WERI-Rb-1 (cell line): Measurements from ENCODE around the gene CAP2.

Source experiments
- DNase-seq: peaks from one replicate; pipeline ENCODE4 v3.0.0-alpha.2; 2020
- H3K27ac ChIP-seq: fragments of 250-450 bp; sonication (Bioruptor Pico); 2 replicates; pipeline ENCODE4 v1.5.1; 2020; ENCODE audit warnings: mild to moderate bottlenecking, moderate library complexity
- H3K27me3 ChIP-seq: fragments of 250-450 bp; sonication (Bioruptor Pico); 2 replicates; pipeline ENCODE4 v1.5.1; 2021; ENCODE audit warnings: mild to moderate bottlenecking, low read depth, moderate library complexity; ENCODE audit not compliant: insufficient read depth, severe bottlenecking
- H3K36me3 ChIP-seq: fragments of 250-450 bp; sonication (Bioruptor Pico); 2 replicates; pipeline ENCODE4 v1.5.1; 2020; ENCODE audit warnings: mild to moderate bottlenecking, moderate library complexity
- H3K4me3 ChIP-seq: 2 replicates; pipeline ENCODE4 v1.5.1; 2011; ENCODE audit warnings: low read depth, mild to moderate bottlenecking, control low read depth, low read length
- H3K9me3 ChIP-seq: fragments of 250-450 bp; sonication (Bioruptor Pico); 2 replicates; pipeline ENCODE4 v1.5.1; 2021; ENCODE audit warnings: mild to moderate bottlenecking, moderate library complexity; ENCODE audit not compliant: severe bottlenecking
- TF ChIP-seq, protein P1 (sequence below): IDR thresholded peaks from 2 replicates; pipeline ENCODE4 v1.5.1; 2011; ENCODE audit warnings: low read depth, mild to moderate bottlenecking, control low read depth, inconsistent platforms, low read length

CAP2 gene

DNA sequence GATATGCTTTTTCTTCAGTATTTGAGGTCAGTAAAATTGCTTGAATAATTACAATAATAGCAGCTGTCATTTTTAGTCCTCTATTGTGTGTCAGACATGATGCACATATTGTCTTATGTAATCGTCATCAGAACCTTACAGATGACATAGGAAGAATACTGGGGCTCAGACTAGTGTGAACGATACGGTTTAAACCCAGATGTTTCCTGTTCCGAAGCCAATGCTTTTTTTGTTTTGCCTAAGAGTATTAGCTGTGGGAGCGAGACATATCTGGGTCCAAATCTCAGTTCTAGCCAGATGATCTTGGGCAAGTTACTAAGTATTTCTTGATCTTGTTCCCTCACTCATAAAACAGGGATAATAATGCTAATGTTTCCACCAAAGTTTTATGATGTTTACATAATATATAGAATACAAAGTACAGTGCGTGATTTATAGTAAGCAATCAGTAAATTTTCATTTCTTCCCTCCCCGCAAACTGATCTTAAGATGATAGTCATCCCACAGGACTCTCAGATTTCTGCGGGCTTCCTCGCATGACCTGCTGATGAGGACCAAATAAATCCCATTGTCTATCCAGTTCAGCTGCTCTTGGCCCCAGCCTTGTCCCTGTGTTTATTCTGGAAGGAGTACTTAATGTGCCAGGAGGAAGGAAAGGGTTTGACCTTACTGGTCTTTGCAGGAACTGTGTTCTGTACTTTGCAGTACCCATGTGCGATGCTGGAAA lies 98.2 kb downstream of the CAP2 start:
- no peaks in the 10 kb centered on the region for H3K9me3 ChIP-seq
- H3K27ac ChIP-seq, result no peak overlapping the region
- no peaks in the 10 kb centered on the region for H3K36me3 ChIP-seq
- TF ChIP-seq, protein P1, sequence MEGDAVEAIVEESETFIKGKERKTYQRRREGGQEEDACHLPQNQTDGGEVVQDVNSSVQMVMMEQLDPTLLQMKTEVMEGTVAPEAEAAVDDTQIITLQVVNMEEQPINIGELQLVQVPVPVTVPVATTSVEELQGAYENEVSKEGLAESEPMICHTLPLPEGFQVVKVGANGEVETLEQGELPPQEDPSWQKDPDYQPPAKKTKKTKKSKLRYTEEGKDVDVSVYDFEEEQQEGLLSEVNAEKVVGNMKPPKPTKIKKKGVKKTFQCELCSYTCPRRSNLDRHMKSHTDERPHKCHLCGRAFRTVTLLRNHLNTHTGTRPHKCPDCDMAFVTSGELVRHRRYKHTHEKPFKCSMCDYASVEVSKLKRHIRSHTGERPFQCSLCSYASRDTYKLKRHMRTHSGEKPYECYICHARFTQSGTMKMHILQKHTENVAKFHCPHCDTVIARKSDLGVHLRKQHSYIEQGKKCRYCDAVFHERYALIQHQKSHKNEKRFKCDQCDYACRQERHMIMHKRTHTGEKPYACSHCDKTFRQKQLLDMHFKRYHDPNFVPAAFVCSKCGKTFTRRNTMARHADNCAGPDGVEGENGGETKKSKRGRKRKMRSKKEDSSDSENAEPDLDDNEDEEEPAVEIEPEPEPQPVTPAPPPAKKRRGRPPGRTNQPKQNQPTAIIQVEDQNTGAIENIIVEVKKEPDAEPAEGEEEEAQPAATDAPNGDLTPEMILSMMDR, result no peak
- H3K27me3 ChIP-seq, result no peaks in the 10 kb centered on the region
- H3K4me3 ChIP-seq, result no peak overlapping the region
- DNase-seq, result no peak

DNA sequence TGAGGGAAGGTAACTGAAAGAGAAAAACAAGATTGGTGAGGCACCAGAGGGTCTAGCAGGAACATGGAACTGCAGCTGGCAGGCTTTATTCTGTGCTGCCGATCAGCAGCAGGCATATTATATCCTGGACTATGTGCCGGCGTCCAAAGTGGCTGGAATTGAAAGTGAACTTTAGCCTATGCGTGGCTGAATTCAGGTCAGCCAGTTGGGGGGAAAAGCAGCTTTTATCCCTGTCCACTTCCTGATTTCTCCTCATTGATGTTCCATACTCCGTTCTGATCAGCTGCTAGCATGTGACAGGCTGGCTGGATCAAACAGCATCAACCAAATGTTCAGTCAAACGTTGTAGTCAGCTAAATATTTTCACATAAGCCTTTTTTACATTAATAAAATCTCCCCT lies 99.0 kb downstream of the CAP2 start:
- H3K27ac ChIP-seq, result no peak overlapping the region
- DNase-seq, result no peak

DNA sequence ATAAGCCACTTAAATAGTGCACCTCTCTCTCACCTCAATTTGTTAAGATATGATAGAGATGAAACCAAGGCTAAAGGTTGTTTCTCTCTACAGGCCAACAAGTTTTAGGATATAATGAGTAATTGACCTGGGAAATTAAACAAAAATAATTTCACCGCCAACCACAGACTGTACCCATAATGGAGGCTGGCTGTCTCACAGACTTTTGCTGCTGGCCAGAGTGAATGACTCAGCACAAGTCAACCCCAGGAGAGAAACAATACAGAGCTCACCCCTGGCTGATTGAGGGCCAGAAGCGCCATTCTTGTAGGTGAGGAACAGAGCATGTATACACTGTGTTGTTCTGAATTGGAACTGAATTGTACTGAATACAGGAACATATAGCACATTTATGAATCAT lies 99.9 kb downstream of the CAP2 start:
- Histone ChIP-seq H3K36me3 (no peaks in the 10 kb centered on the region), H3K27ac (no peak overlapping the region), H3K9me3 (no peaks in the 10 kb centered on the region), H3K27me3 (no peaks in the 10 kb centered on the region), H3K4me3 (no peak overlapping the region)
- DNase-seq, result no peak
- TF ChIP-seq, protein P1, result no peak

More for the DNA sequence above, 99.0 kb downstream of the CAP2 start:
- Histone ChIP-seq H3K36me3 (no peaks in the 10 kb centered on the region), H3K4me3 (no peak overlapping the region), H3K9me3 (no peaks in the 10 kb centered on the region), H3K27me3 (no peaks in the 10 kb centered on the region)
- TF ChIP-seq, protein P1, result no peak

DNA sequence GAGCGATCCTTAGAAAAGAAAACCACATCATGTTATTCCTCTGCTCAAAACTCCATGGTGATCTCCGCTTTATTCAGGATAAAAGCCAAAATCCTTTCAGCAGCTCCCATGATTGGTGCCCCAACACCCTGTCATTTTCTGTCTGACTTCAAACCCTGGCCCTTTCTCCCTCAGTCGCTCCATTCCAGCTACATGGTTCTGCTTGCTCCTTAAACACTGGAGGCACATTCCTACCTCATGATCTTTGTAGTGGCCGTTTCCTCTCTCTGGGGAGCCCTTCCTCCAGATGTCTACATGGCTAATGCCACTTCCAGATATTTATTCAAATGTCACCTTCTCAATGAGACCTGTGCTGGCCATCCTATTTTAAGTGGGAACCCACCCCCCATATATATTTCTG lies 100.8 kb downstream of the CAP2 start:
- Histone ChIP-seq H3K9me3 (no peaks in the 10 kb centered on the region), H3K27me3 (no peaks in the 10 kb centered on the region), H3K4me3 (no peak overlapping the region), H3K27ac (no peak overlapping the region), H3K36me3 (no peaks in the 10 kb centered on the region)
- TF ChIP-seq, protein P1, result no peak
- no peak for DNase-seq

DNA sequence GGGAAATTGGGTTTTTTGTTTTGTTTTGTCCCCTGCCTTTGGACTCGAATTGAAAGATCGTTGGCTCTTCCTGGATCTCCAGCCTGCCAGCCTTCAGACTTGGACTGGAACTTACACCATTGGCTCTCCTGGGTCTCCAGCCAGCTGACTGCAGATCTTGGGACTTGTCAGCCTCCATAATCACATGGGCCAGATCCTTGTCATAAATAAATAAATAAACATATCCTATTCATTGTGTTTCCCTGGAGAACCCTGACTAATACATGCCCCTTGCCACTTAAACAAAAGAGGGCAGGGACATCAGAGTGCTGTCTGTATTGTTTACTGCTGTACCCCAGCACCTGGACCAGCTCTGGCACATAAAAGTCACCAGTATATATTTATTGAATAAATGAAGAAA lies 101.5 kb downstream of the CAP2 start:
- H3K27me3 ChIP-seq, result no peaks in the 10 kb centered on the region
- TF ChIP-seq, protein P1, result no peak
- H3K4me3 ChIP-seq, result no peak overlapping the region
- no peaks in the 10 kb centered on the region for H3K36me3 ChIP-seq
- H3K9me3 ChIP-seq, result no peaks in the 10 kb centered on the region
- DNase-seq, result no peak
- H3K27ac ChIP-seq, result no peak overlapping the region
